ENCODE measurements around the gene CZIB.
A peak's percentile ranks its signal among the peaks of the same experiment; 100 is the strongest.

CZIB gene

DNA sequence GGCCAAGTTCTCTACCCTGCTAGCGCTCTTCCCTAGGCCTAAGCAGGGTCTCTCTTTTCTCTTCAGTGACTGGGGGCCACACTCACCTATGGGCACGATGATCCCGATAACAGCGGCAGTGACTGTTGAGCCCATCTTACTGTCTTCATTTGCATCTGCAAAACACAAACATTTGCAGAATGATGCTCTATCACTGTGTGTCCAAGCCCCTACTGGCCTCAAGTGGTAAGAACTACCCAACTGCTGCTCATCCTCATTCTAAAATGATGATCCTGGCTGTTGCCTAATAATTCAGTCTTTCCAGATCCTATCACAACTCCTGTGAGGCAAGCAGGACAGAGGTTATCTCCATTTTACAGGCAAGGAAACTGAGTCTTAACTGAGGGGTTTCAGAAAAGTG is 34.6 kb upstream of the CZIB start:
- TF ChIP-seq JUND (IDR thresholded peaks at IDR 0.05; ENCODE audit: low read depth) = no peak
- no peak for DNase-seq (ENCODE audit: low read depth in 1 of 2, low spot score in 1 of 2)
- in situ Hi-C loops (cut with HindIII; ENCODE audit: low pct_unique_long_range_greater_than_20kb, low sequenced_read_pairs) = no loop called here

DNA sequence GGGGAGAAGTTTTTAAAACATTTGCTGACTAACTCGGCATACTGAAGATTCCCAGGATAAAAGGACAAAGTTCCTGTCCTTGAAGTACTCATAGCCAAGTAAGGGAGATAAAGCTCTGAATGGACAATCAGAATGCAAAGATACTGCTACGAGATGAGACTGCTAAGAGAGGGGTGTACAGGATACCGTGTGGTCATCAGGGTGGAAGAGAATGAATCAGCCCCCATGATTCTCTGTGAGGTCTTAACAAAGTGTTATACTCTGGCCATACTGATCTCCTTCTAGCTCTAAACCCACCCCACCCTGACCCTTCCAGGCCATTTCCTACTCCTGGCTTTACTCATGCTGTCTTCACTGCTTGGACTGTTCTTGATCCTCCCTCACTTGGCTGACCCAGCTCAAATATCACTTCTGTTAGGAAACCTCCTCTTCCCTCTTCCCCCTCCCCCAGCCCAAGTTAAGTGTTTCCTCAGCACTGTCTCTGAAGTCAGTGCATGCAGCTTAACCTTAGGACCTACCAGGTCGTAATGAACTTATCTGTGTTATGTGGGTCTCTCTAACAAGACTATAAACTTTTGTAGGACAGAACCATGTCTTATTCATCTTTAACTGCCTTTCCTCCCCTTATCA is 33.7 kb upstream of the CZIB start:
- in situ Hi-C loops (cut with HindIII; ENCODE audit: low pct_unique_long_range_greater_than_20kb, low sequenced_read_pairs) = no loop called here
- no peak for TF ChIP-seq JUND (IDR thresholded peaks at IDR 0.05; ENCODE audit: low read depth)
- no peak for DNase-seq (ENCODE audit: low read depth in 1 of 2, low spot score in 1 of 2)

DNA sequence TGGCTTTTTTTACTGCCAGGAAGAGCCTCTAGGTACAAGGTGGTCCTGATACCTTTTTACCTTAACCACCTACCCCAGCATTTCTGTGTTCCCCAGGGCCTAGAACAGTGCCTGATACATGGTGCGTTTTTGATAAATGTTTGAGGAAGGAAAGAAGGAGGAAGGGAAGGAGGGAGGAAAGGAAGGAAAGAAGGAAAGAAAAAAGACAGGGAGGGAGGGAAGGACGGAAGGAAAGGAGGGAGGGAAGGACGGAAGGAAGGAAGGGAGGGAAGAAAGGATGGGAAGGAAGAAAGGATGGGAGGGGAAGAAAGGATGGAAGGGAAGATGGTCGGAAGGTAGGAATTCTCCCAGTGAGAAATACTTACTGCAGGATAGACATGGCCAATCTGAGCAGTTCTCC is 29.9 kb upstream of the CZIB start:
- in situ Hi-C loops (cut with HindIII; ENCODE audit: low pct_unique_long_range_greater_than_20kb, low sequenced_read_pairs) = no loop called here
- no peak for DNase-seq (ENCODE audit: low read depth in 1 of 2, low spot score in 1 of 2)
- TF ChIP-seq JUND (IDR thresholded peaks at IDR 0.05; ENCODE audit: low read depth) = no peak

- DNase-seq (ENCODE audit: low read depth in 1 of 2, low spot score in 1 of 2) = no peak
- no peak for TF ChIP-seq JUND (IDR thresholded peaks at IDR 0.05; ENCODE audit: low read depth)
- in situ Hi-C loops (cut with HindIII; ENCODE audit: low pct_unique_long_range_greater_than_20kb, low sequenced_read_pairs) = no loop called here
Measured at GRCh38 chr1:53249706-53250105, 29.3 kb upstream of the CZIB start.

- TF ChIP-seq JUND (IDR thresholded peaks at IDR 0.05; ENCODE audit: low read depth) = no peak
- DNase-seq (ENCODE audit: low read depth in 1 of 2, low spot score in 1 of 2) = no peak
- in situ Hi-C loops (cut with HindIII; ENCODE audit: low pct_unique_long_range_greater_than_20kb, low sequenced_read_pairs) = no loop called here
Measured at GRCh38 chr1:53246261-53247134, 26.1 kb upstream of the CZIB start.

DNA sequence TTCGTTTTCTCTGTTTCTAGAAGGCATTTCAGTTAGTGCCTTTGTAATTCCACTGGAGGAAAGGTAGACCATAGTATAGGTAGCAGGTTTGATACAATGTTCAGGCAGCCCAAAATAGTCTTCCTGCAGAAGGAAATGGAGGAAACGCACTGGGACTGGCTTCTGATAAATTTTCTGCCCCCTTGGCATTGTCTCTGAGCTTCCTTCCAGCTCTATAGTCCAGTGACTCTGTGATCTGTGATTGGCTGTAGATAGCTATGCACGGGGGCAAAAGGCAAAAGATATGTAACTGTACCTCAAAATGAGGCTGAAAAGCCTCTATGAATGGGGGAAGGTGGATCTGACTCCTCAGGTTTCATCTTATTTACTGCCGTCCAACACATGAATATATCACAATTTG is 23.7 kb upstream of the CZIB start:
- DNase-seq (ENCODE audit: low read depth in 1 of 2, low spot score in 1 of 2) = no peak
- in situ Hi-C loops (cut with HindIII; ENCODE audit: low pct_unique_long_range_greater_than_20kb, low sequenced_read_pairs) = no loop called here
- no peak for TF ChIP-seq JUND (IDR thresholded peaks at IDR 0.05; ENCODE audit: low read depth)

DNA sequence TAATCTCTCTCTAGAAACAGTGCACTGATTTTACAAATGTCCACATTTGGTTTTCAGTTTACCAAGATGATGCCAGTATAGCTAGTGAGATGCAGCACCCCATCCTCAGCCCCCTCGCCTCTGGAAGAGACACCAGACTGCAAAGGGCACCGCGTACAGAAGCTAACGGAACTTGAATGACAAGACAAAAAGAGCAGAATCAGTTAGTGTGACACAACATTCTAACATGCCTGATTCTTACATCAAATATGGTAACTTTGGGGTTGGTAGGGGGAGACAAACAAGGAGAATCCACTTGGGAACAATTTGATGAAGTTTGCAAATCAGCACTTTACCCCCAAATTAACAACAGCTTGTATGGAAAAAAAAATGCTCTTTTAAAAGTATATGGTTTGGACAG is 21.9 kb upstream of the CZIB start:
- no peak for DNase-seq (ENCODE audit: low read depth in 1 of 2, low spot score in 1 of 2)
- no peak for TF ChIP-seq JUND (IDR thresholded peaks at IDR 0.05; ENCODE audit: low read depth)
- in situ Hi-C loops (cut with HindIII; ENCODE audit: low pct_unique_long_range_greater_than_20kb, low sequenced_read_pairs) = no loop called here

- no peak for TF ChIP-seq JUND (IDR thresholded peaks at IDR 0.05; ENCODE audit: low read depth)
- in situ Hi-C loops (cut with HindIII; ENCODE audit: low pct_unique_long_range_greater_than_20kb, low sequenced_read_pairs) = no loop called here
- DNase-seq (ENCODE audit: low read depth in 1 of 2, low spot score in 1 of 2) = no peak
Measured at GRCh38 chr1:53241828-53242227, 21.4 kb upstream of the CZIB start.

GRCh38 chr1:53238197-53239155 is 18.0 kb upstream of the CZIB start, which contains the start of gene MAGOH:
TSS of gene MAGOH (minus strand) at chr1:53238518. CDS start at chr1:53238448, 70 bp downstream.
- in situ Hi-C loops (cut with HindIII; ENCODE audit: low pct_unique_long_range_greater_than_20kb, low sequenced_read_pairs) = no loop called here
- peak; percentile 95 for DNase-seq (ENCODE audit: low read depth in 1 of 2, low spot score in 1 of 2)
- no peak for TF ChIP-seq JUND (IDR thresholded peaks at IDR 0.05; ENCODE audit: low read depth)

- no peak for DNase-seq (ENCODE audit: low read depth in 1 of 2, low spot score in 1 of 2)
- no peak for TF ChIP-seq JUND (IDR thresholded peaks at IDR 0.05; ENCODE audit: low read depth)
- in situ Hi-C loops (cut with HindIII; ENCODE audit: low pct_unique_long_range_greater_than_20kb, low sequenced_read_pairs) = no loop called here
Measured at GRCh38 chr1:53237638-53238037, 17.2 kb upstream of the CZIB start.

DNA sequence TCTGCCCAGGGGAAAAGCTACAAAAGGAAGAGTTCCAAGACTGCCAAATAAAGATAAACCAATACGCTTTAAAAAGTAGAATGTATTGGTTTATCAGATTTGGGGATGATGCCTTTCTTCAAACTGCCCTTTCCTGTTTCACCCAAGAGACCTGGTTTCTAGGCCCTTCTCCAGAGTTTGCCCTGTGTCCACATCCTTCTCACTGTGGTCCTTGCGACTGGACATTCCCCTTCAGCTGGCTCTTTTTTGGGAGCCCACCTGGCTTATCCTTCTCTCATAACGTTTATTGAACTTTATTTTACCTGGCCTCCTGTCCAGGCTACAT is 490 bp upstream of the CZIB start:
- no peak for DNase-seq (ENCODE audit: low read depth in 1 of 2, low spot score in 1 of 2)
- in situ Hi-C loops (cut with HindIII; ENCODE audit: low pct_unique_long_range_greater_than_20kb, low sequenced_read_pairs) = no loop called here
- TF ChIP-seq JUND (IDR thresholded peaks at IDR 0.05; ENCODE audit: low read depth) = no peak

DNA sequence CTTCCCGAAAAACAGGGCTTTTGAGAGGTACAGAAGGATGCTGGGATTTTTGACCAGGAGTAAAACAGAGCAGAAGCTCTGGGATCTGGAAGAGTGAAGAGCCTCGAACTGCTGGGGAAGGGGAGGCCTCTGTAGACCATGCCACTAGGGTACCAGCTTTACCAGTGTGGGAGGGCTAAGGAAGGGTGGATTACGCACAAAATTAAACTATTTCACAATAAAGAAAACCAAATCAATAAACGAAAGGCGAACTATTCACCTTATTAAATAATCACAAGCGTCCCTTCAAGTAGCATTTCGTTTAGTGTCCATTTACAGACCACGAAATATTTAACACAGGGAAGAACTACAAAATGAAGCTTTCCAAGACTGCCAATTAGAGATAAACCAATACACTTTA is 723 bp downstream of the CZIB start:
- no peak for DNase-seq (ENCODE audit: low read depth in 1 of 2, low spot score in 1 of 2)
- no peak for TF ChIP-seq JUND (IDR thresholded peaks at IDR 0.05; ENCODE audit: low read depth)
- in situ Hi-C loops (cut with HindIII; ENCODE audit: low pct_unique_long_range_greater_than_20kb, low sequenced_read_pairs) = no loop called here

All from T47D (cell line).